SKM-1 (cell line): ENCODE data around the gene GNB2.
"Not testable (repeated sequence)": the region's sequence is repeated elsewhere in the genome, so short reads cannot be mapped to it uniquely, and the experiment has no call there.

Source experiments
- DNase-seq: peaks from one replicate; lab custom pipeline; 2025; ENCODE audit not compliant: unreplicated experiment; lab: John Stamatoyannopoulos, UW

Gene GNB2

GRCh38 chr7:100723732-100724275, 50.3 kb downstream of the GNB2 start:
- DNase-seq: no peak

- DNase-seq: not testable (repeated sequence)
Observed at GRCh38 chr7:100724364-100724763, 50.8 kb downstream of the GNB2 start.

GRCh38 chr7:100726996-100727761, 53.6 kb downstream of the GNB2 start:
- no peak for DNase-seq

- no peak for DNase-seq
Observed at GRCh38 chr7:100728196-100728595, 54.7 kb downstream of the GNB2 start.
